ENCODE data around the gene SSTR1. TPM values are rescaled to one million over a fixed set of nuclear protein-coding genes. Genes with fewer than 3 reads are reported as not detected.

Gene SSTR1
- total RNA-seq, 4 donors from 2014 or later, result 1.2 to 2.7 (median 1.7) TPM

DNA sequence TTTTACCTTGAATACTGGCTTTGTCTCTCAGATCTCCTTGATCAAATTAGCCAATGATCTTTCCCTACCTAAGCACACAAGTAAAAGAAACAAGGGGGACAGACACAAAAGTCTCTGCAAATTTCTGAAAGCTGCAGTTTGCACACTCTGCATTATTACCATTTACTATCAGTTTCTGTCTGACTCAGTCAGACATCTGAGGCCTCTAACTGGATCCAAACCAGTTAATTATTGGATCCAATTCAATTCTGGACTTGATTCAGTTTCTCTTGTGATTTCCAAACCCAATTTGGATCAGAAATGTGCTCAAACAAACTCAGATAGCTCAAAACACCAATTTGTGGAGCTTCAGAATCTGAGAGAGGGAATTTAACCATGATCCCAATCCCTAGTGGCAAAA lies 16.6 kb downstream of the SSTR1 start:
- Histone ChIP-seq H3K4me3 (no peak overlapping the region), H3K4me1 (no peaks in the 10 kb centered on the region), H3K9me3 (no peaks in the 10 kb centered on the region), H3K27ac (no peak overlapping the region), H3K27me3 (no peaks in the 10 kb centered on the region), H3K36me3 (no peaks in the 10 kb centered on the region)
- TF ChIP-seq, protein P1, sequence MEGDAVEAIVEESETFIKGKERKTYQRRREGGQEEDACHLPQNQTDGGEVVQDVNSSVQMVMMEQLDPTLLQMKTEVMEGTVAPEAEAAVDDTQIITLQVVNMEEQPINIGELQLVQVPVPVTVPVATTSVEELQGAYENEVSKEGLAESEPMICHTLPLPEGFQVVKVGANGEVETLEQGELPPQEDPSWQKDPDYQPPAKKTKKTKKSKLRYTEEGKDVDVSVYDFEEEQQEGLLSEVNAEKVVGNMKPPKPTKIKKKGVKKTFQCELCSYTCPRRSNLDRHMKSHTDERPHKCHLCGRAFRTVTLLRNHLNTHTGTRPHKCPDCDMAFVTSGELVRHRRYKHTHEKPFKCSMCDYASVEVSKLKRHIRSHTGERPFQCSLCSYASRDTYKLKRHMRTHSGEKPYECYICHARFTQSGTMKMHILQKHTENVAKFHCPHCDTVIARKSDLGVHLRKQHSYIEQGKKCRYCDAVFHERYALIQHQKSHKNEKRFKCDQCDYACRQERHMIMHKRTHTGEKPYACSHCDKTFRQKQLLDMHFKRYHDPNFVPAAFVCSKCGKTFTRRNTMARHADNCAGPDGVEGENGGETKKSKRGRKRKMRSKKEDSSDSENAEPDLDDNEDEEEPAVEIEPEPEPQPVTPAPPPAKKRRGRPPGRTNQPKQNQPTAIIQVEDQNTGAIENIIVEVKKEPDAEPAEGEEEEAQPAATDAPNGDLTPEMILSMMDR (IDR thresholded peaks at IDR 0.05), result no peak
- no peak for TF ChIP-seq POLR2A (IDR thresholded peaks at IDR 0.05)
- no peak for DNase-seq
- intact Hi-C loops (cut with DNase I; ENCODE audit: low total_unique reads), result no loop called here

GRCh38 chr14:38225946-38226345 lies 18.2 kb downstream of the SSTR1 start:
- TF ChIP-seq, protein P1 (IDR thresholded peaks at IDR 0.05), result no peak
- TF ChIP-seq POLR2A (IDR thresholded peaks at IDR 0.05), result no peak
- Histone ChIP-seq H3K27ac (no peak overlapping the region), H3K4me3 (no peak overlapping the region), H3K36me3 (no peaks in the 10 kb centered on the region), H3K27me3 (no peaks in the 10 kb centered on the region), H3K4me1 (no peaks in the 10 kb centered on the region), H3K9me3 (no peaks in the 10 kb centered on the region)
- intact Hi-C loops (cut with DNase I; ENCODE audit: low total_unique reads), result no loop called here
- no peak for DNase-seq

DNA sequence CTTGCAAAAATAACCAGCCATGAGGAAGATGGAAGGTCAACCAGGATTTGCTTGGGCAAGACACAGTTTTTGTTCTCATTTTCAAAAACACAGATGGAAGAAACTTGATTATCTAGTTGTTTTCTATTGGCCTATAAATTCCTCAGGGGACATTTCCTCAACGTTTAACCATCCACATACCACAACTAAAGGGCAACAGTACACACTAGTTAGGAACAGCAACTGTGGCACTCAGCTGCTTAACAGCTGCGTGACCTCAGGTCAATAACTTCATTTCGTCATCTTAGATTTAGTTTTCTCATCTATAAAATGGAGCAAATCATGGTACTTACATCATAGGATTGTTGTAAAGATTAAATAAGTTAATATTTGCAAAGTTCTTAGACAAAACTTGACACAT lies 18.7 kb downstream of the SSTR1 start:
- H3K36me3 ChIP-seq, result no peaks in the 10 kb centered on the region
- no peaks in the 10 kb centered on the region for H3K27me3 ChIP-seq
- TF ChIP-seq POLR2A (IDR thresholded peaks at IDR 0.05), result no peak
- TF ChIP-seq, protein P1 (IDR thresholded peaks at IDR 0.05), result no peak
- DNase-seq, result no peak
- H3K4me1 ChIP-seq, result no peaks in the 10 kb centered on the region
- H3K27ac ChIP-seq, result no peak overlapping the region
- no peaks in the 10 kb centered on the region for H3K9me3 ChIP-seq
- H3K4me3 ChIP-seq, result no peak overlapping the region
- intact Hi-C loops (cut with DNase I; ENCODE audit: low total_unique reads), result no loop called here

- Histone ChIP-seq H3K4me3 (no peak overlapping the region), H3K9me3 (no peaks in the 10 kb centered on the region), H3K36me3 (no peaks in the 10 kb centered on the region), H3K4me1 (no peaks in the 10 kb centered on the region), H3K27me3 (no peaks in the 10 kb centered on the region), H3K27ac (no peak overlapping the region)
- intact Hi-C loops (cut with DNase I; ENCODE audit: low total_unique reads), result no loop called here
- no peak for DNase-seq
- TF ChIP-seq, protein P1 (IDR thresholded peaks at IDR 0.05), result no peak
These were observed 25.5 kb downstream of the SSTR1 start for GRCh38 chr14:38233218-38233617.

GRCh38 chr14:38238332-38238731 lies 30.6 kb downstream of the SSTR1 start:
- H3K4me1 ChIP-seq, result no peaks in the 10 kb centered on the region
- no peaks in the 10 kb centered on the region for H3K36me3 ChIP-seq
- no peaks in the 10 kb centered on the region for H3K27me3 ChIP-seq
- no peak for DNase-seq
- no peak overlapping the region for H3K4me3 ChIP-seq
- no peaks in the 10 kb centered on the region for H3K9me3 ChIP-seq
- H3K27ac ChIP-seq, result no peak overlapping the region
- TF ChIP-seq, protein P1 (IDR thresholded peaks at IDR 0.05), result no peak
- TF ChIP-seq POLR2A (IDR thresholded peaks at IDR 0.05), result no peak
- intact Hi-C loops (cut with DNase I; ENCODE audit: low total_unique reads), result no loop called here

All from uterus (tissue), 4 donors.